WTC11 (cell line): ENCODE measurements around the gene MVP. TPM values are rescaled to one million over a fixed set of nuclear protein-coding genes. Genes with fewer than 3 reads are reported as not detected.

Experiments
- ATAC-seq: fragments of 200-7000 bp; cut with Tn5 transposase; 2 replicates; pipeline ENCODE4 v1.10.0; 2021; ENCODE audit warnings: mild to moderate bottlenecking, moderate library complexity
- CTCF ChIA-PET: fragments of 300-600 bp; sonication (Branson Sonifier 250); formaldehyde crosslinking; loops from one replicate; lab custom pipeline; 2021; ENCODE audit warnings: antibody characterized with exemption; lab: Charles Lee
- POLR2A ChIA-PET: fragments of 350-600 bp; sonication (Branson Sonifier 250); formaldehyde crosslinking; loops from one replicate; lab custom pipeline; 2021; ENCODE audit warnings: antibody characterized with exemption; lab: Charles Lee
- DNase-seq: peaks from one replicate; pipeline ENCODE4 v3.0.0; 2021; ENCODE audit warnings: low spot score
- H3K27ac Mint-ChIP-seq: 2 replicates; pipeline ENCODE4 v1.8.0; 2021; ENCODE audit warnings: mixed read lengths
- H3K27me3 Mint-ChIP-seq: 2 replicates; pipeline ENCODE4 v1.8.0; 2021; ENCODE audit warnings: low read depth, mild to moderate bottlenecking, moderate library complexity, mixed read lengths
- H3K36me3 Mint-ChIP-seq: 2 replicates; pipeline ENCODE4 v1.8.0; 2021; ENCODE audit warnings: mixed read lengths
- H3K4me1 Mint-ChIP-seq: 2 replicates; pipeline ENCODE4 v1.8.0; 2022; ENCODE audit warnings: mixed read lengths
- H3K4me3 Mint-ChIP-seq: 2 replicates; pipeline ENCODE4 v1.8.0; 2021; ENCODE audit warnings: mild to moderate bottlenecking, moderate library complexity, mixed read lengths
- H3K9me3 Mint-ChIP-seq: 2 replicates; pipeline ENCODE4 v1.8.0; 2021; ENCODE audit warnings: mixed read lengths
- ATF1 ChIP-seq: sonication (generic); formaldehyde crosslinking; IDR thresholded peaks from 2 replicates; pipeline ENCODE4 v1.8.1; 2023; ENCODE audit warnings: mild to moderate bottlenecking, moderate library complexity, missing genetic modification reagents
- ESRRA ChIP-seq: sonication (generic); formaldehyde crosslinking; IDR thresholded peaks from 2 replicates; pipeline ENCODE4 v1.8.1; 2022; ENCODE audit warnings: mild to moderate bottlenecking, missing genetic modification reagents, borderline replicate concordance
- FOXJ3 ChIP-seq: sonication (generic); formaldehyde crosslinking; IDR thresholded peaks from 2 replicates; pipeline ENCODE4 v1.9.0; 2021; ENCODE audit warnings: missing genetic modification reagents, mild to moderate bottlenecking, borderline replicate concordance
- FOXP1 ChIP-seq: sonication (generic); formaldehyde crosslinking; IDR thresholded peaks from 2 replicates; pipeline ENCODE4 v1.8.0; 2022; ENCODE audit warnings: missing genetic modification reagents, mild to moderate bottlenecking, moderate library complexity, borderline replicate concordance
- IRF1 ChIP-seq: sonication (generic); formaldehyde crosslinking; IDR thresholded peaks from 2 replicates; pipeline ENCODE4 v1.8.0; 2023; ENCODE audit warnings: missing genetic modification reagents
- NFYB ChIP-seq: sonication (generic); formaldehyde crosslinking; conservative IDR thresholded peaks from 2 replicates; pipeline ENCODE4 v1.8.0; 2022; ENCODE audit warnings: low read depth, missing genetic modification reagents
- NR2C2 ChIP-seq: sonication (generic); formaldehyde crosslinking; IDR thresholded peaks from 2 replicates; pipeline ENCODE4 v1.8.0; 2022; ENCODE audit warnings: mild to moderate bottlenecking, missing genetic modification reagents
- NR3C1 ChIP-seq: sonication (generic); formaldehyde crosslinking; conservative IDR thresholded peaks from 2 replicates; pipeline ENCODE4 v1.8.1; 2023; ENCODE audit warnings: low read depth, mild to moderate bottlenecking, missing genetic modification reagents
- OVOL2 ChIP-seq: fragments of 250-450 bp; sonication (Bioruptor Pico); IDR thresholded peaks from 2 replicates; pipeline ENCODE4 v1.9.0; 2021; ENCODE audit warnings: mild to moderate bottlenecking, borderline replicate concordance
- TCF7 ChIP-seq: sonication (generic); formaldehyde crosslinking; IDR thresholded peaks from 2 replicates; pipeline ENCODE4 v1.8.0; 2022; ENCODE audit warnings: mild to moderate bottlenecking, low read depth, missing genetic modification reagents, moderate library complexity
- TEAD1 ChIP-seq: sonication (generic); formaldehyde crosslinking; IDR thresholded peaks from 2 replicates; pipeline ENCODE4 v1.8.0; 2022; ENCODE audit warnings: mild to moderate bottlenecking, missing genetic modification reagents
- TEAD4 ChIP-seq: sonication (generic); formaldehyde crosslinking; IDR thresholded peaks from 2 replicates; pipeline ENCODE4 v1.8.0; 2022; ENCODE audit warnings: mild to moderate bottlenecking, missing genetic modification reagents
- ZNF232 ChIP-seq: sonication (generic); formaldehyde crosslinking; IDR thresholded peaks from 2 replicates; pipeline ENCODE4 v1.8.0; 2022; ENCODE audit warnings: mild to moderate bottlenecking, missing genetic modification reagents
- ZNF281 ChIP-seq: sonication (generic); formaldehyde crosslinking; IDR thresholded peaks from 2 replicates; pipeline ENCODE4 v1.8.0; 2023; ENCODE audit warnings: mild to moderate bottlenecking, missing genetic modification reagents
- ZNF317 ChIP-seq: sonication (generic); formaldehyde crosslinking; IDR thresholded peaks from 2 replicates; pipeline ENCODE4 v1.8.1; 2023; ENCODE audit warnings: low read depth, mild to moderate bottlenecking, moderate library complexity, missing genetic modification reagents, borderline replicate concordance
- ZNF671 ChIP-seq: fragments of 250-450 bp; sonication (Bioruptor Pico); IDR thresholded peaks from 2 replicates; pipeline ENCODE4 v1.8.0; 2021; ENCODE audit warnings: mild to moderate bottlenecking
- ZSCAN18 ChIP-seq: fragments of 250-450 bp; sonication (Bioruptor Pico); IDR thresholded peaks from 2 replicates; pipeline ENCODE4 v2.1.2; 2022; ENCODE audit warnings: mild to moderate bottlenecking, moderate library complexity
- total RNA-seq: library from RNA; stranded (reverse); gene quantifications from 3 replicates; pipeline ENCODE4 v1.2.3, GENCODE V29; 2021
- TF ChIP-seq, protein P1 (sequence below): fragments of 250-450 bp; sonication (Bioruptor Pico); IDR thresholded peaks from 2 replicates; pipeline ENCODE4 v1.9.0; 2021; ENCODE audit warnings: mild to moderate bottlenecking, borderline replicate concordance

The MVP gene
- total RNA-seq, 1 experiment from 2014 or later = 10.8 TPM

DNA sequence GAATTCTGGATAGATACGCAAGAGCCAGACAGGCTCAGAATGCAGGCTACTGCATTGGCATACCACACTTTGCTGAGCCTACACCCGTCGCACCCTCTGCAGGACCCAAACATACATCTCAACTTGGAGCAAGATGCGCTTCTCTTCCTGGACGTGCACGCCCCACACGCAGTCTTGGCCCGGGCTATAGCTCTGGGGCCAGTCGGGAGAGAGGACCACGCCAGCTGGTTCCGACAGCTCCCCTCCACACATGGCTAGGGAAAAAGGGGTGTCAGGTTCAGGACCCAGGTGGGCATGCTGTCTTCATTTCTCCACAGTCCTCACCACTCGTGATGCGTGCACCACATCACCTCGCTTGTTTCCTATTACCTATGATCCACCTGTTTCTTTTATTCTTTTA, 57.9 kb downstream of the MVP start:
- ChIA-PET POLR2A (interaction anchor here (0.5 to 1.5 kb wide), 12 partner anchors 8 to 649 kb away, joined by 3 to 7 read pairs (median 5); partner anchors contain the start of genes ASPHD1, CDIPT, KCTD13 and PAGR1), CTCF (interaction anchor here (0.6 to 2.3 kb wide), 18 partner anchors 14 to 214 kb away, joined by 3 to 17 read pairs (median 5); partner anchors contain the start of genes ASPHD1, CDIPT, HIRIP3 and MVP)
- H3K36me3 Mint-ChIP-seq = peaks cover 12% of the 10 kb centered on the region; the same call in 1 of the 2 replicates
- ATAC-seq (no peak), DNase-seq (no peak)
- H3K4me3 Mint-ChIP-seq = no peak overlapping the region; the same call in 1 of the 2 replicates
- peaks cover 3% of the 10 kb centered on the region; the same call in 1 of the 2 replicates for H3K27me3 Mint-ChIP-seq
- no peaks in the 10 kb centered on the region for H3K9me3 Mint-ChIP-seq
- H3K27ac Mint-ChIP-seq = peak overlapping the region; percentile 98
- TF ChIP-seq ZNF317 = no peak
- no peak for TF ChIP-seq ZNF232 (CRISPR knock-in tag)
- no peak for TF ChIP-seq ZNF671
- no peak for TF ChIP-seq ESRRA
- TF ChIP-seq ZSCAN18 (CRISPR knock-in tag) = no peak
- TF ChIP-seq TCF7 (CRISPR knock-in tag) = no peak
- peaks cover 10% of the 10 kb centered on the region for H3K4me1 Mint-ChIP-seq

DNA sequence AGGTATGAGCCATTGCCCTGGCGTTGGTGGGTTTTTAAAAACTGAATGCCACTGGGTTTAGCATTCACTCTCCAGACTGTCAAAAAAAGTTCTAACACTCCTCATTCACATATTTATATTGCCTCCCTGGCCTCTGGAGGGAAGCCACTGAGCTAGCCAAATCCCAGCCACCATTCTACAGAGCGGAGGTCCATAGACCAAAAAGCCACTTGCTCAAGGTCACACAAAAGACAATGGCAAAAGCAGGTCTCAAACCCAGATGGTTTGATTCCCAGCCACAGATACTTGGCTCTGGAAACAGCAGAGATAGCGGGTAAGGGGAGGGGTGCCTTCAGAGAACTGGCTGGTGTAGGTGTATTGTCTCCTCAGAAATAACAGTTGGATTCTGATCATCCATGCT, 60.8 kb downstream of the MVP start:
- POLR2A ChIA-PET = no interaction called here
- no peak for TF ChIP-seq NFYB (CRISPR knock-in tag)
- no peak for TF ChIP-seq NR2C2 (CRISPR knock-in tag)
- TF ChIP-seq NR3C1 = no peak
- TF ChIP-seq, protein P1, sequence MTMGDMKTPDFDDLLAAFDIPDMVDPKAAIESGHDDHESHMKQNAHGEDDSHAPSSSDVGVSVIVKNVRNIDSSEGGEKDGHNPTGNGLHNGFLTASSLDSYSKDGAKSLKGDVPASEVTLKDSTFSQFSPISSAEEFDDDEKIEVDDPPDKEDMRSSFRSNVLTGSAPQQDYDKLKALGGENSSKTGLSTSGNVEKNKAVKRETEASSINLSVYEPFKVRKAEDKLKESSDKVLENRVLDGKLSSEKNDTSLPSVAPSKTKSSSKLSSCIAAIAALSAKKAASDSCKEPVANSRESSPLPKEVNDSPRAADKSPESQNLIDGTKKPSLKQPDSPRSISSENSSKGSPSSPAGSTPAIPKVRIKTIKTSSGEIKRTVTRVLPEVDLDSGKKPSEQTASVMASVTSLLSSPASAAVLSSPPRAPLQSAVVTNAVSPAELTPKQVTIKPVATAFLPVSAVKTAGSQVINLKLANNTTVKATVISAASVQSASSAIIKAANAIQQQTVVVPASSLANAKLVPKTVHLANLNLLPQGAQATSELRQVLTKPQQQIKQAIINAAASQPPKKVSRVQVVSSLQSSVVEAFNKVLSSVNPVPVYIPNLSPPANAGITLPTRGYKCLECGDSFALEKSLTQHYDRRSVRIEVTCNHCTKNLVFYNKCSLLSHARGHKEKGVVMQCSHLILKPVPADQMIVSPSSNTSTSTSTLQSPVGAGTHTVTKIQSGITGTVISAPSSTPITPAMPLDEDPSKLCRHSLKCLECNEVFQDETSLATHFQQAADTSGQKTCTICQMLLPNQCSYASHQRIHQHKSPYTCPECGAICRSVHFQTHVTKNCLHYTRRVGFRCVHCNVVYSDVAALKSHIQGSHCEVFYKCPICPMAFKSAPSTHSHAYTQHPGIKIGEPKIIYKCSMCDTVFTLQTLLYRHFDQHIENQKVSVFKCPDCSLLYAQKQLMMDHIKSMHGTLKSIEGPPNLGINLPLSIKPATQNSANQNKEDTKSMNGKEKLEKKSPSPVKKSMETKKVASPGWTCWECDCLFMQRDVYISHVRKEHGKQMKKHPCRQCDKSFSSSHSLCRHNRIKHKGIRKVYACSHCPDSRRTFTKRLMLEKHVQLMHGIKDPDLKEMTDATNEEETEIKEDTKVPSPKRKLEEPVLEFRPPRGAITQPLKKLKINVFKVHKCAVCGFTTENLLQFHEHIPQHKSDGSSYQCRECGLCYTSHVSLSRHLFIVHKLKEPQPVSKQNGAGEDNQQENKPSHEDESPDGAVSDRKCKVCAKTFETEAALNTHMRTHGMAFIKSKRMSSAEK = no peak
- no peak for TF ChIP-seq ZNF281 (CRISPR knock-in tag)
- no peak for TF ChIP-seq FOXJ3 (CRISPR knock-in tag)
- TF ChIP-seq TEAD1 (CRISPR knock-in tag) = no peak
- TF ChIP-seq TEAD4 (CRISPR knock-in tag) = no peak
- TF ChIP-seq FOXP1 = no peak
- TF ChIP-seq ATF1 = no peak
- no peak for TF ChIP-seq OVOL2 (CRISPR knock-in tag)
- TF ChIP-seq IRF1 (CRISPR knock-in tag) = no peak
- TF ChIP-seq, all 79 proteins: peak for 0
- no peak overlapping the region for H3K4me3 Mint-ChIP-seq
- CTCF ChIA-PET = no interaction called here
- H3K36me3 Mint-ChIP-seq = peaks cover 26% of the 10 kb centered on the region
- H3K27ac Mint-ChIP-seq = no peak overlapping the region; the same call in 1 of the 2 replicates
- ATAC-seq = no peak
- H3K9me3 Mint-ChIP-seq = no peaks in the 10 kb centered on the region
- DNase-seq = no peak
- H3K4me1 Mint-ChIP-seq = peaks cover 7% of the 10 kb centered on the region
- H3K27me3 Mint-ChIP-seq = peaks cover 3% of the 10 kb centered on the region; the same call in 1 of the 2 replicates
